Astrocyte of the spinal cord (primary cell): ENCODE data around the gene INSL4.

Source experiments
- DNase-seq: peaks from one replicate; pipeline ENCODE4 v3.0.0; 2011; ENCODE audit warnings: low read depth, low spot score
- H3K4me3 ChIP-seq: 2 replicates; pipeline ENCODE4 v1.5.1; 2011; ENCODE audit warnings: low read depth, mild to moderate bottlenecking, low read length, moderate library complexity
- in situ Hi-C: cut with HindIII; loops from 2 replicates; pipeline ENCODE4 v1.10.0; 2017; ENCODE audit warnings: low sequenced_read_pairs
- TF ChIP-seq, protein P1 (sequence below): IDR thresholded peaks from 2 replicates; pipeline ENCODE4 v1.5.1; 2012; ENCODE audit warnings: low read depth, mild to moderate bottlenecking, low read length, inconsistent platforms

INSL4 gene

GRCh38 chr9:5265939-5266338 is 34.7 kb downstream of the INSL4 start:
- no peak overlapping the region for H3K4me3 ChIP-seq
- DNase-seq = no peak
- in situ Hi-C loops = no loop called here
- TF ChIP-seq, protein P1, sequence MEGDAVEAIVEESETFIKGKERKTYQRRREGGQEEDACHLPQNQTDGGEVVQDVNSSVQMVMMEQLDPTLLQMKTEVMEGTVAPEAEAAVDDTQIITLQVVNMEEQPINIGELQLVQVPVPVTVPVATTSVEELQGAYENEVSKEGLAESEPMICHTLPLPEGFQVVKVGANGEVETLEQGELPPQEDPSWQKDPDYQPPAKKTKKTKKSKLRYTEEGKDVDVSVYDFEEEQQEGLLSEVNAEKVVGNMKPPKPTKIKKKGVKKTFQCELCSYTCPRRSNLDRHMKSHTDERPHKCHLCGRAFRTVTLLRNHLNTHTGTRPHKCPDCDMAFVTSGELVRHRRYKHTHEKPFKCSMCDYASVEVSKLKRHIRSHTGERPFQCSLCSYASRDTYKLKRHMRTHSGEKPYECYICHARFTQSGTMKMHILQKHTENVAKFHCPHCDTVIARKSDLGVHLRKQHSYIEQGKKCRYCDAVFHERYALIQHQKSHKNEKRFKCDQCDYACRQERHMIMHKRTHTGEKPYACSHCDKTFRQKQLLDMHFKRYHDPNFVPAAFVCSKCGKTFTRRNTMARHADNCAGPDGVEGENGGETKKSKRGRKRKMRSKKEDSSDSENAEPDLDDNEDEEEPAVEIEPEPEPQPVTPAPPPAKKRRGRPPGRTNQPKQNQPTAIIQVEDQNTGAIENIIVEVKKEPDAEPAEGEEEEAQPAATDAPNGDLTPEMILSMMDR = no peak

- in situ Hi-C loops = no loop called here
- H3K4me3 ChIP-seq = no peak overlapping the region
- TF ChIP-seq, protein P1 = no peak
- DNase-seq = peak; percentile 58
Measured at GRCh38 chr9:5269249-5269715, 38.1 kb downstream of the INSL4 start.

- TF ChIP-seq, protein P1 = no peak
- H3K4me3 ChIP-seq = no peak overlapping the region
- in situ Hi-C loops = no loop called here
- DNase-seq = no peak
Measured at GRCh38 chr9:5274770-5275169, 43.6 kb downstream of the INSL4 start.

DNA sequence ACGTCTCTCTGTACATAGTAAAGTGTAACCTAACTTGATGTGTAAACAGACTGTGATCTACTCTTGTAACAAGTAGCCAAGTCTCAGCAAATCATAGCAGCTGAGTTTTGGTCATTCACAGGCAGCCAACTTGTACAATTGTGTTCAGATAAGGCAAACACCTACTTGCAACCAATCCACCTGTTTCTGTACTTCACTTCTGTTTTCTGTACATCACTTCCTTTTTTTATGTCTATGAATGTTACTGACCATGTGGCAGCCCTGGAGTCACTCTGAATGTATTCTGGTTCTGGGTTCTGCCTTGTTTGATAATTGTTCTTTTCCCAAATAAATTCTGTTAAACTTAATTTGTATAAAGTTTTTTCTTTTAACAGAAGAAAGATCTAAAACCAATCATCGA is 47.3 kb downstream of the INSL4 start:
- no peak for DNase-seq
- H3K4me3 ChIP-seq = no peak overlapping the region
- in situ Hi-C loops = no loop called here
- TF ChIP-seq, protein P1 = no peak
